Suppressor macrophage treated with lipopolysaccharide for 1 hour (primary cell): ENCODE measurements around the gene SPPL2C.
"Not testable (repeated sequence)": the region's sequence is repeated elsewhere in the genome, so short reads cannot be mapped to it uniquely, and the experiment has no call there.

Experiments
- DNase-seq, 3 donors: peaks; one replicate each; pipeline ENCODE4 v3.0.0-alpha.2; 2020 to 2022

Gene SPPL2C

DNA sequence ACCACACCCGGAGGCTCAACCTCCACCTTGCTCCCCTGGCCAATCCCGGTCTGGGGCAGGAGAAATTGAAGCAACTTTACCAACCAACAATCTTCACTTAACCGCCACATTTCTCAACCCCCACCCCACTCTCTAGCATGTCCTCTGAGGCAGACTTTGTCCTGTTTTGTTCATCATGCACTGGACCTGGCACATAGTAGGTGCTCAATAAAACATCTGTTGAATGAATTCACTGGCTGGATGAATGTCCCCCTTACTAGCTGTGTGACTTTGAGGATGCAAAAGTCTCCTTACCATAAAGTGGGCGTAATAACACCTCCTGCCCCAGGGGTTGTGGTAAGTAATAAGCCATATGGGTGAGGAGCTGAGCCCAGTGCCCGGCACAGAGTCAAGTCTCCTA is 5.8 kb downstream of the SPPL2C start:
- DNase-seq: no peak

DNA sequence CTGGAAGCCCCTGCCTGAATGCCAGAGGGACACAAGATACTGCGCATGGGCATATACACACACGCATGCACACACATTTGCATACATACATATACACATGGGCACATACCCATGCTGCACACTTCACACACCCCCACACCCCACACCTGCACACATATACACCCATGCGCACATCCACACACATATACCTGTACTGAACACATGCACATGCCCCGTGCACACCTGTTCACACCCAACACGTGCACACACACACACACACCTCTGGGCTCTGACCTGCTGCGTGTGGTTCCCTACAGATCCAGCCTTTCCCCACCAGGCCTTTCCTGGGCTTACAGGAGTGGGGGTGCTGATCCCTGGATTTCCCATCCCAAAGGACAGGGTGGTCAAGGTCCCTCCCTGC is 6.3 kb downstream of the SPPL2C start:
- no peak for DNase-seq

DNA sequence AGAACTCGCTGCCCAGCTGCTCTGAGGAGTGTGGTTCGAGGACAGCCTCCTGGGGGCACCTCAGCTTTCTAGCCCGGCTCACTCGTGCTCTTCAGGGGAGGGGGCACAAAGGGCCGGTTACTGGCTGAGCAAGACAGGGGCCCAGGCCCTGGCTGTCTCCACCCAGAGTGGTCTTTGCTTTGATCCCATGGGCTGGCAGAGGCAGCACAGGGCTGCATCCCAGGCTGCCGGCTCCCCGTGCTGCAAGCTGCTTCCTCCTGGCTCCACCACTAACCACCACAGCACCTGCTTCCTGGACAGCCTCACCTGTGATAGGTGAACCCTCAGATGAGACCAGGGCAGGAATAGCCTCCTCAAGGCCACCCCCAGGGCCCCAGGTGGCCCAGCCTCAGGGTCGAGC is 6.8 kb downstream of the SPPL2C start:
- DNase-seq: no peak

DNA sequence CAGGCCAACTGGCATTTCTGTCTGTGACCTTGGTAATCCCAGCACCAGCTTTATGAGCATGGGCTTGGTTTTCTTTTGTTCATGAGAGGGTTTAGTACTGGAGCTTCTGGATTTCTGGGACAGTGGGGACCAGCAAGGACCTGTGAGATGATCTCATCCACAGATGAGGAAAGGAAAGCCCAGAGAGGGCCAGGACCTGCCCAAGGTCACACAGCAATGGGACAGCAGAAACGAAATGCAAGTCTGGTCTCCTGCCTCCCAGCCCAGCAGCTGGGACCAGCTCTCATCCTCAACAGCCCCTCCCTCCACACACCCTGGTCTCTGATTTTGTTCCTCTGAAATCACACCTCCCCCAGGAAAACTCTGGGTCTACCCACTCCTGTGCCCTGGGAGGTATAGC is 7.2 kb downstream of the SPPL2C start:
- DNase-seq: no peak

- DNase-seq: peak; percentile 68 to 77 (median 75)
Observed at GRCh38 chr17:45852535-45853297, 8.0 kb downstream of the SPPL2C start.

- no peak for DNase-seq
Observed at GRCh38 chr17:45854209-45854608, 9.5 kb downstream of the SPPL2C start.

GRCh38 chr17:45855691-45856336 is 11.1 kb downstream of the SPPL2C start:
- DNase-seq: no peak

DNA sequence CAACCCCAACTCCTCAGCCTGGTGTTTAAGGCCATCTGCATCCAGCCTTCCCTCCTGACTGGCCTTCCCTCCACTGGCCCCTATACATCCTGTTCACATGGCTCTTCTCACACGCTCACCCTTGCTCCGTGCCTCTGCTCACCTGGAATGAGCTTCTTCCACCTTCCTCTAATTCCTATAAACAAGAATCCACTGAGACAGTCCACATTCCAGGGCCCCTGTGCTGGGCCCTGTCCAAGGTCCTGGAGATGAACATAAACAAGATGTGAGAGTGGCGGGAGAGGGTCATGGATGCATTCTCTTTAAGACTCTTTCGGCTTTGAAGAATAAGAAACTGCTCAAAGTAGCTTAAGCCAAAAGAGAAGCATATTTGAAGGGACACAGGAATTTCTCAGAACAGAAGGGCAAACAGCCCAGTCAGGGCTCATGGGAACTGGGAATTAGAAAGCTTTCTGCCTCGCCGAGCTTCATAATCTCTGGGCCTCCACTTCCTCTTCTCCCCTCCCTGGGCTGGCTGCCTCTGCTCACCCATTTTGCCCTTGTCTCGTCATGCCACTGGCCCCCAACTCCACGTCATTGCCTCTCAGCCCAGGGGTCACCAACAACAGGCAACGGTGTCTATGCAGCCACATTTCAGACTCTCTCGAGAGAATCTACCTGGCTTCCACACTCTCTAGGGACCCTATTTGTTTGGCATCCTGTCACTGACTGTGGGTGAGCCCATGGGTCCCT is 13.5 kb downstream of the SPPL2C start:
- peak in 2 of 3 donors; percentile 17 to 50 for DNase-seq

DNA sequence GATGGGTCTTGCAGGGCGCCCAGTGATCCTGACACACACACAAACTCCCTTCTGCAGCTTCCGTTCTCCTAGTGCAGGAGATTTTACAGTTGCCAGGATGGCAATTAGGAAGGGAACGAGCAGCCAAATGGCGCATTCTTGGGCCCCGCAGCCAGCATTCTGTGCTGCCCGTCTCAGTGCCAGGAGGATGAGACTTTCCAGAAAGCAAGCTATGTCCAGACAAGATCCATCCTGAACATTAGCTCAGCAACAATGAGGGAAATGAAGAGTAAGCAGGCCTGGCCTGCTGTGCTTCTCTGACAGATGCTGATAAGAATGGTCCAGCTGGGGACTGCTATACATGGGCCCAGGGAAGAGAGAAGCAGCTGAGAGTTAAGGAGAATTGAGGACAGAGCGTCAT is 16.5 kb downstream of the SPPL2C start:
- DNase-seq: no peak

DNA sequence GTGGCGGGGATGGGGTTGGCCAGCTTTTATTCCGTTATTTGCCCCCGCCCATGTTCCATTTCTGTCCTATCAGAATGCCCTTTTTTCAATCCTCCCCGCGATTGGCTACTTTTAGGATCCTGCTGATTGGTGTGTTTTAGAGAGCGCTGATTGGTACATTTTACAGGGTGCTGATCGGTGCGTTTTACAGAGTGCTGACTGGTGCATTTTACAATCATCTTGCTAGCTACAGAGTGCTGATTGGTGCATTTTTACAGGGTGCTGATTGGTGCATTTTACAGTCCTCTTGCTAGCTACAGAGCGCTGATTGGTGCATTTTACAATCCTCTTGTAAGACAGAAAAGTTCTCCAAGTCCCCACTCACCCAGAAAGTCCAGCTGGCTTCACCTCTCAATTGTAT is 17.4 kb downstream of the SPPL2C start:
- DNase-seq: not testable (repeated sequence)

GRCh38 chr17:45863857-45864654 is 19.4 kb downstream of the SPPL2C start:
- DNase-seq: no peak

DNA sequence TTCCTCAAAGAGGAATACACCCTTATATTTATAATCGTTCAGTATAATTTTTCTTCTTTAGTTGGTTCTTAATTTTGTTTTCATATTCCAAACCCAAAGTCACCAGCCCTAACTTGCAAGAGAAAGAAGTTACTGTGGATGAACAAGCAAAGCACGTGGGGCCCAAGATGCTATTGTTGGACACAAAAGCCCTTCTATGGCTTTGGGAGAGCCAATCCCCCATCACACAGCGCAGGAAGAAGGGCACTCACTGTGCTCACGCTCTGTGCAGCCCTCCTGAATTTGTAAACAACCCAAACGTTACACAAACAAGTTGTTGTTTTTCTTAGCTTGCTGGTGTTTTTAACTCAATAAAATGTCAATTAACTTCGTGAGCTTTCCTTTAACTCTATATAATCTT is 22.5 kb downstream of the SPPL2C start:
- DNase-seq: no peak

DNA sequence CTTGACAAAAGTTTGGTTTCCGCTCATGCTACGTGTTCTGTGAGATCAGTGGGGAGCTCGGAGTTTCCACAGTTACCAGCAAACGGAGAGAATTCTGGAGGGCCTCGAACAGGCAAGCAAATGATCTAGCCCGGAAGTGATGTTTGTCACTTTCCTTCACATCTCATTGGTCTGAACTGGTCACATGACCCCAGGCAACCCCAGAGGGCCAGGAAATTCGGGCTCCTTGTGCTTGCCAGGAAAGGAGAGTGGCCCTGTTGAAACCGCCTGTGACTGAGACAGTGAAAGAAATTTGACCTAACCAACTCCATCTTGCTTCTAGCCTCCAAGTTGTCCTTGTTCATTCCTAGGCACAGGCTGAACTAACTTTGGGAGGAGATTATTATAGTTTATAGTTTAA is 23.0 kb downstream of the SPPL2C start:
- DNase-seq: peak in 1 of 3 donors; percentile 10

GRCh38 chr17:45868276-45868675 is 23.6 kb downstream of the SPPL2C start:
- DNase-seq: no peak

- peak; percentile 24 to 44 (median 35) for DNase-seq
Observed at GRCh38 chr17:45869676-45870341, 25.1 kb downstream of the SPPL2C start.

- DNase-seq: no peak
Observed at GRCh38 chr17:45870342-45870974, 25.8 kb downstream of the SPPL2C start.

DNA sequence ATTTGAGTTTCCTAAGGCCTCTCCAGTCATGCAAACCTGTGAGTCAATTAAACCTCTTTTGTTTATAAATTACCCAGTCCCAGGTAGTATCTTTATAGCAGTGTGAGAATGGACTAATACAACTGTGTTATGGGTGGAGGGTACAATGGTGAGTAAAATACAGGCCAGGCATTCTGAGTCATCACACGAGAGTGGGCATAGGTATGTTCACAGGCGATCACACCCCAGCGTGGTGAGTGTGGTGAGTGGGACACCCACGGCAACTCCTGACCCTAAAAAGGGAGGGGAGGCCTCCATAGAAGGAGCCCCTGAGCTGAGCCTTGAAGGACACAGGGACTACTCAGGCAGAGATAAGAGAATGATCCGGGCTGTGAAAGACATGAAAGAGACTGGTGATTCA is 27.0 kb downstream of the SPPL2C start:
- no peak for DNase-seq

- peak in 1 of 3 donors; percentile 22 for DNase-seq
Observed at GRCh38 chr17:45873728-45874127, 29.0 kb downstream of the SPPL2C start.

DNA sequence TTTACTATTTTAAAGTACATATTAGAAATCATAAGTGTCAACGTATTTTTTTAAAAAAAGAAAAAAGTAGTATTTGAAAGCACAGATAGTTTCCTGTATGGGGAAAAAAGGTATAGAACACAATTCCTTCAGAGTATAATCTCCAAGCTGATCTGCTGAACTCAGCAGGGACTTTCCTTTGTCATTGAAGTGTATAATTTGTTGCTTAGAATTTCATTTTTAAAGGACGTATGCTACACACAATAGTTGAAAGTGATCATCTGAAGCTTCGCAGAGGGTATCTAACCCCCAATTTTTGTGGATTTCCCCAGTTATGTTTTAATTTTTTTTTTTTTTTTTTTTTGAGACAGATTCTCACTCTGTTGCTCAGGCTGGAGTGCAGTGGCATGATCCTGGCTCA is 29.5 kb downstream of the SPPL2C start:
- DNase-seq: no peak

GRCh38 chr17:45876539-45876938 is 31.9 kb downstream of the SPPL2C start:
- DNase-seq: no peak

- no peak for DNase-seq
Observed at GRCh38 chr17:45877467-45877866, 32.8 kb downstream of the SPPL2C start.

DNA sequence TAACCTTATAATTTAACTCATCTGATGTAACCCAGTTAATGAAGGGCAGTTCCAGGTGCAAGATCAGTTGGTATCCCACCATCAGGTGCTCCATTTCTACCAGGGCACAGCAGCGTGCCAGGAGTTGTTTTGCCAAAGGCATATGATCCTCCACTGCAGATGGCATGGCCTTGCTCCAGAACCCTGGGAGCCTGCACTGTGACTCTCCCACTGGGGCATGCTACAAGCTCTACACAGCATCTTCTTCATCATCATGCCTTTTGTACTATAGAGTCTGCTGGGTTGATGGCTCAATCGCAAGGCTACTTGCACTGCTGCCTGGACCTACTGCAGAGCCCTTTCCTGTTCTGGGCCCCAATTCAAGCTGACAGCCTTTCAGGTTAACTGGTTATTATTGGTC is 38.4 kb downstream of the SPPL2C start:
- no peak for DNase-seq
